HCT116 (cell line): Measurements from ENCODE around the gene IKZF3.

Experiments used
- CEBPB ChIP-seq: IDR thresholded peaks from 2 replicates; pipeline ENCODE4 v1.6.1; 2012; ENCODE audit warnings: low read depth
- EZH2 ChIP-seq: fragments of 200-600 bp; sonication (generic); IDR thresholded peaks from 2 replicates; pipeline ENCODE4 v1.6.1; 2017; ENCODE audit warnings: antibody characterized with exemption, mixed run types
- FOSL1 ChIP-seq: IDR thresholded peaks from 2 replicates; pipeline ENCODE4 v1.6.1; 2012; ENCODE audit warnings: low read depth
- POLR2A ChIP-seq: IDR thresholded peaks from 2 replicates; pipeline ENCODE4 v1.7.0; 2011; ENCODE audit warnings: borderline replicate concordance; ENCODE audit not compliant: insufficient read depth, insufficient read length; ENCODE audit errors: extremely low read depth
- POLR2AphosphoS5 ChIP-seq: IDR thresholded peaks from 2 replicates; pipeline ENCODE4 v1.6.1; 2011; ENCODE audit warnings: mild to moderate bottlenecking, low read depth, low read length, moderate library complexity
- SP1 ChIP-seq: IDR thresholded peaks from 2 replicates; pipeline ENCODE4 v1.6.1; 2012; ENCODE audit warnings: low read depth
- SRF ChIP-seq: IDR thresholded peaks from 2 replicates; pipeline ENCODE4 v1.6.1; 2012; ENCODE audit warnings: low read depth
- ZFX ChIP-seq: fragments of 450-650 bp; IDR thresholded peaks from 2 replicates; pipeline ENCODE4 v1.6.1; 2017
- TF ChIP-seq, protein P1 (sequence below): IDR thresholded peaks from 2 replicates; pipeline ENCODE4 v1.6.1; 2012
- TF ChIP-seq, protein P2 (sequence below), 3 experiments: fragments of 200-600 bp in 1 of 3; sonication (generic) in 1 of 3; IDR thresholded peaks in 2 of 3; conservative IDR thresholded peaks in 1 of 3; 2 replicates each; pipeline ENCODE4 v1.5.1; 2012 to 2017; ENCODE audit warnings: low read depth in 2 of 3, low read length in 2 of 3, antibody characterized with exemption in 1 of 3, borderline replicate concordance in 1 of 3, control low read depth in 1 of 3, mild to moderate bottlenecking in 1 of 3, mixed read lengths in 1 of 3, mixed run types in 1 of 3, moderate library complexity in 1 of 3; ENCODE audit not compliant: insufficient read depth in 1 of 3

DNA sequence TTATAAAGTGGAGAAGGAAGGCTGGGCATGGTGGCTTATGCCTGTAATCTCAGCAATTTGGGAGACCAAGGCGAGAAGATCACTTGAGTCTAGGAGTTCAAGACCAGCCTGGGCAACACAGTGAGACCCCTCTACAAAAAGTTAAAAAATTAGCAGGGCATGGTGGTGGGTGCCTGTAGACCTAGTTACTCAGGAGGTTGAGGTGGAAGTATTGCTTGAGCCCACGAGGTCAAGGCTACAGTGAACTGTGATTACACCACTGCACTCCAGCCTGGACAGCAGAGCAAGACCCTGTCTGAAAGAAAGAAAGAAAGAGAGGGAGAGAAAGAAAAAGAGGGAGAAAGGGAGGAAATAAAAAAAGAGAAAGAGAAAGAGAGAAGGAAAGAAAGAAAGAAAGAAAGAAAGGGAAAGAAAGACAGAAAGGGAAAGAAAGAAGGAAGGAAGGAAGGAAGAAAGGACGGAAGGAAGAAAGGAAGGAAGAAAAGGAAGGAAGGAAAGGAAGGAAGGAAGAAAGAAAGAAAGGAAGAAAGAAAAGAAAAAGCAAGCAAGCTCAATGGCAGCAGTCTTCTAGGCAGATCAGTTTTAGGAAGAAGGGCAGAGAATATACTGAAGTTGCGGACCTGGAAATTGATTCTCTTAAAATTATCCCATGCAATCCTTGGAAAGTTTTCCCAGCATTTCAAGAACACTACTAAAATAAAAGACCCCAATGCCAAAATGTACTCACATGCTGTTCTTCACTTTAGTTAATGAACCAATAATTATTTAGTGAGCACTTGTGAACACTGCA, 53.0 kb downstream of the IKZF3 start:
- TF ChIP-seq CEBPB (no peak), POLR2A (no peak), FOSL1 (no peak), SP1 (no peak), ZFX (no peak), EZH2 (no peak), POLR2AphosphoS5 (no peak), SRF (no peak)
- TF ChIP-seq, protein P1, sequence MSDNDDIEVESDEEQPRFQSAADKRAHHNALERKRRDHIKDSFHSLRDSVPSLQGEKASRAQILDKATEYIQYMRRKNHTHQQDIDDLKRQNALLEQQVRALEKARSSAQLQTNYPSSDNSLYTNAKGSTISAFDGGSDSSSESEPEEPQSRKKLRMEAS = no peak
- TF ChIP-seq, protein P2, sequence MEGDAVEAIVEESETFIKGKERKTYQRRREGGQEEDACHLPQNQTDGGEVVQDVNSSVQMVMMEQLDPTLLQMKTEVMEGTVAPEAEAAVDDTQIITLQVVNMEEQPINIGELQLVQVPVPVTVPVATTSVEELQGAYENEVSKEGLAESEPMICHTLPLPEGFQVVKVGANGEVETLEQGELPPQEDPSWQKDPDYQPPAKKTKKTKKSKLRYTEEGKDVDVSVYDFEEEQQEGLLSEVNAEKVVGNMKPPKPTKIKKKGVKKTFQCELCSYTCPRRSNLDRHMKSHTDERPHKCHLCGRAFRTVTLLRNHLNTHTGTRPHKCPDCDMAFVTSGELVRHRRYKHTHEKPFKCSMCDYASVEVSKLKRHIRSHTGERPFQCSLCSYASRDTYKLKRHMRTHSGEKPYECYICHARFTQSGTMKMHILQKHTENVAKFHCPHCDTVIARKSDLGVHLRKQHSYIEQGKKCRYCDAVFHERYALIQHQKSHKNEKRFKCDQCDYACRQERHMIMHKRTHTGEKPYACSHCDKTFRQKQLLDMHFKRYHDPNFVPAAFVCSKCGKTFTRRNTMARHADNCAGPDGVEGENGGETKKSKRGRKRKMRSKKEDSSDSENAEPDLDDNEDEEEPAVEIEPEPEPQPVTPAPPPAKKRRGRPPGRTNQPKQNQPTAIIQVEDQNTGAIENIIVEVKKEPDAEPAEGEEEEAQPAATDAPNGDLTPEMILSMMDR (IDR thresholded peaks at IDR 0.05 in 2 of 3, conservative IDR thresholded peaks at IDR 0.05 in 1 of 3; ENCODE audit: borderline replicate concordance in 1 of 3, insufficient read depth in 1 of 3, low read depth in 2 of 3, low read length in 2 of 3) = no peak
